ENCODE data around the gene RAB3D.
A peak's percentile ranks its signal among the peaks of the same experiment; 100 is the strongest.

GRCh38 chr19:11380653-11381537 lies 41.4 kb upstream of the RAB3D start:
- peak; percentile 87 for TF ChIP-seq CTCF (conservative IDR thresholded peaks at IDR 0.05; ENCODE audit: low read depth, low read length)
- no peak for TF ChIP-seq EZH2phosphoT487 (IDR thresholded peaks at IDR 0.05; ENCODE audit: borderline replicate concordance, low read length)
- TF ChIP-seq EZH2 (IDR thresholded peaks at IDR 0.05; ENCODE audit: low read length, unreplicated experiment), result no peak

Measured in PC-3 (cell line).